Lower leg skin (tissue), 3 donors: ENCODE measurements around the gene ARHGEF11.

Experiments used
- POLR2A ChIP-seq, 2 donors: fragments of 450-650 bp; IDR thresholded peaks; one replicate each; pipeline ENCODE4 v1.6.1; 2016 to 2017; ENCODE audit warnings: antibody characterized with exemption in 2 of 2, mild to moderate bottlenecking in 1 of 2, moderate library complexity in 1 of 2
- TF ChIP-seq, protein P1 (sequence below), 3 donors: fragments of 450-650 bp; IDR thresholded peaks; one replicate each; pipeline ENCODE4 v1.5.1; 2016; ENCODE audit warnings: antibody characterized with exemption in 3 of 3, mild to moderate bottlenecking in 3 of 3, moderate library complexity in 2 of 3

GRCh38 chr1:156949127-156949526 is 96.4 kb downstream of the ARHGEF11 start:
- TF ChIP-seq, protein P1, sequence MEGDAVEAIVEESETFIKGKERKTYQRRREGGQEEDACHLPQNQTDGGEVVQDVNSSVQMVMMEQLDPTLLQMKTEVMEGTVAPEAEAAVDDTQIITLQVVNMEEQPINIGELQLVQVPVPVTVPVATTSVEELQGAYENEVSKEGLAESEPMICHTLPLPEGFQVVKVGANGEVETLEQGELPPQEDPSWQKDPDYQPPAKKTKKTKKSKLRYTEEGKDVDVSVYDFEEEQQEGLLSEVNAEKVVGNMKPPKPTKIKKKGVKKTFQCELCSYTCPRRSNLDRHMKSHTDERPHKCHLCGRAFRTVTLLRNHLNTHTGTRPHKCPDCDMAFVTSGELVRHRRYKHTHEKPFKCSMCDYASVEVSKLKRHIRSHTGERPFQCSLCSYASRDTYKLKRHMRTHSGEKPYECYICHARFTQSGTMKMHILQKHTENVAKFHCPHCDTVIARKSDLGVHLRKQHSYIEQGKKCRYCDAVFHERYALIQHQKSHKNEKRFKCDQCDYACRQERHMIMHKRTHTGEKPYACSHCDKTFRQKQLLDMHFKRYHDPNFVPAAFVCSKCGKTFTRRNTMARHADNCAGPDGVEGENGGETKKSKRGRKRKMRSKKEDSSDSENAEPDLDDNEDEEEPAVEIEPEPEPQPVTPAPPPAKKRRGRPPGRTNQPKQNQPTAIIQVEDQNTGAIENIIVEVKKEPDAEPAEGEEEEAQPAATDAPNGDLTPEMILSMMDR (IDR thresholded peaks at IDR 0.05) = no peak
- no peak for TF ChIP-seq POLR2A (IDR thresholded peaks at IDR 0.05)
